Measurements from ENCODE around the gene TRIM40. TPM values are rescaled to one million over a fixed set of nuclear protein-coding genes. Genes with fewer than 3 reads are reported as not detected.
A peak's percentile ranks its signal among the peaks of the same experiment; 100 is the strongest.

The TRIM40 gene
- not detected for polyA plus RNA-seq (2012; ENCODE audit: insufficient read length, low read depth)

GRCh38 chr6:30135757-30136156 is at the start of gene TRIM40:
TRIM40 (plus strand) TSS chr6:30136140; CDS start chr6:30137037, 897 bp downstream.
- TF ChIP-seq SIN3A (IDR thresholded peaks at IDR 0.05; ENCODE audit: borderline replicate concordance, insufficient read depth, low read length) (no peak), TAF1 (IDR thresholded peaks at IDR 0.05; ENCODE audit: borderline replicate concordance, insufficient read depth, low read length) (no peak), POLR2AphosphoS5 (IDR thresholded peaks at IDR 0.05; ENCODE audit: low read depth, low read length) (no peak), FOXP2 (optimal IDR thresholded peaks at IDR 0.05; ENCODE audit: borderline replicate concordance, extremely low read depth, extremely low read length, insufficient read depth) (no peak)
- TF ChIP-seq, protein P1, sequence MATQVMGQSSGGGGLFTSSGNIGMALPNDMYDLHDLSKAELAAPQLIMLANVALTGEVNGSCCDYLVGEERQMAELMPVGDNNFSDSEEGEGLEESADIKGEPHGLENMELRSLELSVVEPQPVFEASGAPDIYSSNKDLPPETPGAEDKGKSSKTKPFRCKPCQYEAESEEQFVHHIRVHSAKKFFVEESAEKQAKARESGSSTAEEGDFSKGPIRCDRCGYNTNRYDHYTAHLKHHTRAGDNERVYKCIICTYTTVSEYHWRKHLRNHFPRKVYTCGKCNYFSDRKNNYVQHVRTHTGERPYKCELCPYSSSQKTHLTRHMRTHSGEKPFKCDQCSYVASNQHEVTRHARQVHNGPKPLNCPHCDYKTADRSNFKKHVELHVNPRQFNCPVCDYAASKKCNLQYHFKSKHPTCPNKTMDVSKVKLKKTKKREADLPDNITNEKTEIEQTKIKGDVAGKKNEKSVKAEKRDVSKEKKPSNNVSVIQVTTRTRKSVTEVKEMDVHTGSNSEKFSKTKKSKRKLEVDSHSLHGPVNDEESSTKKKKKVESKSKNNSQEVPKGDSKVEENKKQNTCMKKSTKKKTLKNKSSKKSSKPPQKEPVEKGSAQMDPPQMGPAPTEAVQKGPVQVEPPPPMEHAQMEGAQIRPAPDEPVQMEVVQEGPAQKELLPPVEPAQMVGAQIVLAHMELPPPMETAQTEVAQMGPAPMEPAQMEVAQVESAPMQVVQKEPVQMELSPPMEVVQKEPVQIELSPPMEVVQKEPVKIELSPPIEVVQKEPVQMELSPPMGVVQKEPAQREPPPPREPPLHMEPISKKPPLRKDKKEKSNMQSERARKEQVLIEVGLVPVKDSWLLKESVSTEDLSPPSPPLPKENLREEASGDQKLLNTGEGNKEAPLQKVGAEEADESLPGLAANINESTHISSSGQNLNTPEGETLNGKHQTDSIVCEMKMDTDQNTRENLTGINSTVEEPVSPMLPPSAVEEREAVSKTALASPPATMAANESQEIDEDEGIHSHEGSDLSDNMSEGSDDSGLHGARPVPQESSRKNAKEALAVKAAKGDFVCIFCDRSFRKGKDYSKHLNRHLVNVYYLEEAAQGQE (IDR thresholded peaks at IDR 0.05; ENCODE audit: insufficient read depth in 1 of 2, low read depth in 2 of 2, low read length in 2 of 2): no peak

GRCh38 chr6:30087876-30088275 is 48.1 kb upstream of the TRIM40 start:
- TF ChIP-seq TAF1 (IDR thresholded peaks at IDR 0.05; ENCODE audit: borderline replicate concordance, insufficient read depth, low read length) (no peak), POLR2AphosphoS5 (IDR thresholded peaks at IDR 0.05; ENCODE audit: low read depth, low read length) (no peak), SIN3A (IDR thresholded peaks at IDR 0.05; ENCODE audit: borderline replicate concordance, insufficient read depth, low read length) (no peak), FOXP2 (optimal IDR thresholded peaks at IDR 0.05; ENCODE audit: borderline replicate concordance, extremely low read depth, extremely low read length, insufficient read depth) (no peak)
- TF ChIP-seq, protein P1 (IDR thresholded peaks at IDR 0.05; ENCODE audit: insufficient read depth in 1 of 2, low read depth in 2 of 2, low read length in 2 of 2): no peak

- peak; percentile 13 for TF ChIP-seq FOXP2 (optimal IDR thresholded peaks at IDR 0.05; ENCODE audit: borderline replicate concordance, extremely low read depth, extremely low read length, insufficient read depth)
- TF ChIP-seq SIN3A (IDR thresholded peaks at IDR 0.05; ENCODE audit: borderline replicate concordance, insufficient read depth, low read length): no peak
- no peak for TF ChIP-seq TAF1 (IDR thresholded peaks at IDR 0.05; ENCODE audit: borderline replicate concordance, insufficient read depth, low read length)
- no peak for TF ChIP-seq POLR2AphosphoS5 (IDR thresholded peaks at IDR 0.05; ENCODE audit: low read depth, low read length)
- TF ChIP-seq, protein P1 (IDR thresholded peaks at IDR 0.05; ENCODE audit: insufficient read depth in 1 of 2, low read depth in 2 of 2, low read length in 2 of 2): no peak
Measured at GRCh38 chr6:30091577-30092381, 44.2 kb upstream of the TRIM40 start.

DNA sequence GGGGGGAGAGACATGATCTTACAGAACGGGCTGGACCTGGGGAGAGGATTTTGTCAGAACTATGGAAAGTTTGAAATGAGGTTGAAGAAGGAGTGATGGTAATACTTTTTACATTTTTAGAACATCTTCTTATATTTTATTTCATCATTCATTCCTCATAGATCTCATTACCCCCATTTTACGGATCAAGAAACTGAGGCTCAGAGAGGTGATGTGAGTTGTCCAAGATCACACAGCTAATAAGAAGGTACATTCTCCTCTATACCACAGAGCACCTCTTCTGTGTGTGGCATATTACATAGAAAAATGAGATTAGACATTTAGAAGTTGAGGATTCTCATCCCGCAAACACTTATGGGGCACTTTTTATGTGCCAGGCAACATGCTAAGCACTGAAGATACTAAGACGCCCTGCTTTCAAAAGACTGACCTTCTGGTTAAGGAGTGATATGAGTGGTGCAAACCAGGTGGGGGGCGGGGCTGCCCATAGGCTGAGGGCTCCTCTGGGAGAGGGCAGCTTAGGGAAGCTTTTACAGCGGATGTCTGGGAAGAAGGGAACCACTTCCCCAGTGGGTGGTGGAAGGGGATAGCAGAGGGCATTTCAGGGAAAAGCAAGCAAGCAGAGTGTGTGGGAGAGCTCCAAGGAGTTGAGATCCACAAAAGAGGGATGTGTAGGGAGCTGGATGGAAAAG is 42.9 kb upstream of the TRIM40 start:
- TF ChIP-seq SIN3A (IDR thresholded peaks at IDR 0.05; ENCODE audit: borderline replicate concordance, insufficient read depth, low read length): no peak

GRCh38 chr6:30093951-30094661 is 41.8 kb upstream of the TRIM40 start:
- TF ChIP-seq TAF1 (IDR thresholded peaks at IDR 0.05; ENCODE audit: borderline replicate concordance, insufficient read depth, low read length) (no peak), FOXP2 (optimal IDR thresholded peaks at IDR 0.05; ENCODE audit: borderline replicate concordance, extremely low read depth, extremely low read length, insufficient read depth) (no peak), POLR2AphosphoS5 (IDR thresholded peaks at IDR 0.05; ENCODE audit: low read depth, low read length) (no peak), SIN3A (IDR thresholded peaks at IDR 0.05; ENCODE audit: borderline replicate concordance, insufficient read depth, low read length) (no peak)
- TF ChIP-seq, protein P1 (IDR thresholded peaks at IDR 0.05; ENCODE audit: insufficient read depth in 1 of 2, low read depth in 2 of 2, low read length in 2 of 2): no peak

Data from PFSK-1 (cell line).